GM23338 (cell line): Measurements from ENCODE around the gene EYA2. TPM values are rescaled to one million over a fixed set of nuclear protein-coding genes. Genes with fewer than 3 reads are reported as not detected.
A peak's percentile ranks its signal among the peaks of the same experiment; 100 is the strongest.

Experiments used
- ATAC-seq: fragments of 200-7000 bp; cut with Tn5 transposase; 3 replicates; pipeline ENCODE4 v1.9.1; 2020
- DNase-seq: peaks from one replicate; pipeline ENCODE4 v3.0.0-alpha.2; 2015; ENCODE audit warnings: low spot score
- H2AFZ ChIP-seq: fragments of 200-600 bp; sonication (generic); 2 replicates; pipeline ENCODE4 v1.8.0; 2016; ENCODE audit warnings: antibody characterized with exemption, mild to moderate bottlenecking, moderate library complexity
- H3F3A ChIP-seq: fragments of 200-600 bp; sonication (generic); replicated peaks from 2 replicates; pipeline ENCODE4 v1.8.0; 2017; ENCODE audit warnings: antibody characterized with exemption, mixed run types, low read depth
- H3K27ac ChIP-seq: fragments of 200-600 bp; sonication (generic); 2 replicates; pipeline ENCODE4 v1.6.1; 2016; ENCODE audit warnings: low read depth
- H3K27me3 ChIP-seq: fragments of 200-600 bp; sonication (generic); 2 replicates; pipeline ENCODE4 v1.8.0; 2016; ENCODE audit warnings: mild to moderate bottlenecking, mixed run types, moderate library complexity; ENCODE audit not compliant: insufficient read depth
- H3K36me3 ChIP-seq: fragments of 200-600 bp; sonication (generic); 2 replicates; pipeline ENCODE4 v1.8.0; 2016; ENCODE audit warnings: mild to moderate bottlenecking; ENCODE audit not compliant: insufficient read depth
- H3K4me1 ChIP-seq: fragments of 200-600 bp; sonication (generic); 2 replicates; pipeline ENCODE4 v1.8.0; 2016; ENCODE audit warnings: mild to moderate bottlenecking, moderate library complexity; ENCODE audit not compliant: insufficient read depth
- H3K4me2 ChIP-seq: fragments of 200-600 bp; sonication (generic); 2 replicates; pipeline ENCODE4 v1.7.1; 2017; ENCODE audit warnings: mixed run types
- H3K4me3 ChIP-seq: fragments of 200-600 bp; sonication (generic); 2 replicates; pipeline ENCODE4 v1.6.1; 2016; ENCODE audit warnings: mixed run types
- H3K79me2 ChIP-seq: fragments of 200-600 bp; sonication (generic); replicated peaks from 2 replicates; pipeline ENCODE4 v1.8.0; 2017; ENCODE audit warnings: mild to moderate bottlenecking; ENCODE audit not compliant: insufficient read depth
- H3K9me2 ChIP-seq: fragments of 200-600 bp; sonication (generic); 2 replicates; pipeline ENCODE4 v1.8.0; 2017; ENCODE audit not compliant: insufficient read depth
- H4K20me1 ChIP-seq: fragments of 200-600 bp; sonication (generic); replicated peaks from 2 replicates; pipeline ENCODE4 v1.8.0; 2017; ENCODE audit warnings: mild to moderate bottlenecking; ENCODE audit not compliant: insufficient read depth
- H3K27ac Mint-ChIP-seq: 2 replicates; pipeline ENCODE4 v1.8.0; 2020; ENCODE audit warnings: inconsistent platforms, mild to moderate bottlenecking, moderate library complexity, mixed read lengths
- H3K27me3 Mint-ChIP-seq: 3 replicates; pipeline ENCODE4 v1.8.0; 2022; ENCODE audit warnings: low read depth, mild to moderate bottlenecking, moderate library complexity, mixed read lengths, inconsistent platforms; ENCODE audit not compliant: insufficient read depth, poor library complexity
- H3K36me3 Mint-ChIP-seq: 3 replicates; pipeline ENCODE4 v1.8.0; 2021; ENCODE audit warnings: low read depth, mild to moderate bottlenecking, inconsistent platforms, moderate library complexity, mixed read lengths
- H3K4me1 Mint-ChIP-seq: 3 replicates; pipeline ENCODE4 v1.8.0; 2020; ENCODE audit warnings: mild to moderate bottlenecking, inconsistent platforms, mixed read lengths
- H3K4me3 Mint-ChIP-seq: 3 replicates; pipeline ENCODE4 v1.8.0; 2021; ENCODE audit warnings: moderate library complexity, mild to moderate bottlenecking, inconsistent platforms, mixed read lengths
- H3K9me3 Mint-ChIP-seq: 3 replicates; pipeline ENCODE4 v1.8.0; 2020; ENCODE audit warnings: moderate library complexity, mild to moderate bottlenecking, inconsistent platforms, mixed read lengths
- EZH2phosphoT487 ChIP-seq: fragments of 200-600 bp; sonication (generic); IDR thresholded peaks from one replicate; pipeline ENCODE4 v1.8.1; 2018; ENCODE audit warnings: antibody characterized with exemption; ENCODE audit not compliant: unreplicated experiment
- JUNB ChIP-seq: IDR thresholded peaks from one replicate; pipeline ENCODE4 v1.6.1; 2016; ENCODE audit warnings: antibody characterized with exemption; ENCODE audit not compliant: unreplicated experiment
- STAT1 ChIP-seq: IDR thresholded peaks from one replicate; pipeline ENCODE4 v1.6.1; 2016; ENCODE audit warnings: antibody characterized with exemption; ENCODE audit not compliant: unreplicated experiment
- ZNF114 ChIP-seq: fragments of 250-450 bp; sonication (Bioruptor Pico); IDR thresholded peaks from 2 replicates; pipeline ENCODE4 v1.5.0; 2020; ENCODE audit warnings: mild to moderate bottlenecking, moderate library complexity
- ZNF462 ChIP-seq: fragments of 250-450 bp; sonication (Bioruptor Pico); IDR thresholded peaks from 2 replicates; pipeline ENCODE4 v1.5.0; 2020; ENCODE audit warnings: mild to moderate bottlenecking, moderate library complexity
- polyA plus RNA-seq: library from polyadenylated mRNA; unstranded; fragments of >200 nt; fragmentation: Nextera tagmentation; extraction: Ambion mirVana; gene quantifications from 2 replicates; pipeline ENCODE4 v1.2.1, GENCODE V29; 2016
- total RNA-seq: library from RNA; depleted of rRNA; stranded (reverse); fragments of >200 nt; shearing (Covaris generic); gene quantifications from 2 replicates; pipeline ENCODE4 v1.2.3, GENCODE V29; 2014

The EYA2 gene
- total and polyA plus RNA-seq, 2 experiments from 2014 or later = 0.50 to 0.56 TPM

- TF ChIP-seq ZNF462 (CRISPR knock-in tag) (no peak), STAT1 (no peak)
Observed at GRCh38 chr20:47125758-47126591, 231.3 kb downstream of the EYA2 start (continued).

DNA sequence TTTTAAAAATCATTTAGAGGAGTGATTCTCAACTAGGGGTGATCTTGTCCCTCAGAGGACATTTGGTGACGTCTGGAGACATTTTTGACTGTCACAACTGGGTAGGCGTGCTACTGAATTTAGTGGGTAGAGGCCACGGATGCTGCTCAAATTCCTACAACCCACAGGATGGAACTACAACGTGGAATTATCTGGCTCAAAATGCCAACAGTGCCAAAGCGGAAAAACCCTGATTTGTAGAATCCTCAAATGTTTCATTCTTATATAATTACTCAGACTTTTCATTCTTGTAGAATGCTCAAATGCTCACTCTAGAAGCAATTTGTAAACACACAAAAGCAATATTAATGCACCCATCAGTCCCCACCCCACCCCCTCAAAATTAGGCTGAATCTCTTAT is 232.1 kb downstream of the EYA2 start:
- Histone ChIP-seq H3K36me3 (no peaks in the 10 kb centered on the region), H3K79me2 (no peaks in the 10 kb centered on the region), H3K27ac (no peak overlapping the region), H2AFZ (peak overlapping the region; percentile 43), H3K4me3 (no peak overlapping the region), H3K27me3 (no peaks in the 10 kb centered on the region), H3F3A (no peaks in the 10 kb centered on the region), H3K9me2 (no peaks in the 10 kb centered on the region; the same call in 1 of the 2 replicates), H3K4me2 (no peak overlapping the region), H4K20me1 (no peaks in the 10 kb centered on the region), H3K4me1 (no peaks in the 10 kb centered on the region)
- no peak overlapping the region for H3K4me3 Mint-ChIP-seq
- H3K4me1 Mint-ChIP-seq = peaks cover 5% of the 10 kb centered on the region
- peaks cover 6% of the 10 kb centered on the region for H3K27me3 Mint-ChIP-seq
- ATAC-seq (no peak), DNase-seq (no peak)
- H3K9me3 Mint-ChIP-seq = no peaks in the 10 kb centered on the region
- no peaks in the 10 kb centered on the region for H3K36me3 Mint-ChIP-seq
- no peak overlapping the region for H3K27ac Mint-ChIP-seq
- no peak for TF ChIP-seq JUNB
- no peak for TF ChIP-seq EZH2phosphoT487
- TF ChIP-seq ZNF114 (CRISPR knock-in tag) = no peak
- TF ChIP-seq ZNF462 (CRISPR knock-in tag) = no peak
- no peak for TF ChIP-seq STAT1
